Amniotic epithelial cell (primary cell): ENCODE results near the gene ESR2.
A peak's percentile ranks its signal among the peaks of the same experiment; 100 is the strongest.
"Not testable (repeated sequence)": the region's sequence is repeated elsewhere in the genome, so short reads cannot be mapped to it uniquely, and the experiment has no call there.

Experiments
- DNase-seq: peaks from one replicate; pipeline ENCODE4 v3.0.0-alpha.2; 2010; ENCODE audit warnings: low read depth

ESR2 gene

GRCh38 chr14:64293976-64294671 is at the start of gene ESR2:
TSS of gene ESR2 (minus strand) at chr14:64294371. CDS start at chr14:64282985, 11,386 bp downstream.
- peak; percentile 43 for DNase-seq

GRCh38 chr14:64340560-64341196 is 46.5 kb upstream of the ESR2 start:
- no peak for DNase-seq

DNA sequence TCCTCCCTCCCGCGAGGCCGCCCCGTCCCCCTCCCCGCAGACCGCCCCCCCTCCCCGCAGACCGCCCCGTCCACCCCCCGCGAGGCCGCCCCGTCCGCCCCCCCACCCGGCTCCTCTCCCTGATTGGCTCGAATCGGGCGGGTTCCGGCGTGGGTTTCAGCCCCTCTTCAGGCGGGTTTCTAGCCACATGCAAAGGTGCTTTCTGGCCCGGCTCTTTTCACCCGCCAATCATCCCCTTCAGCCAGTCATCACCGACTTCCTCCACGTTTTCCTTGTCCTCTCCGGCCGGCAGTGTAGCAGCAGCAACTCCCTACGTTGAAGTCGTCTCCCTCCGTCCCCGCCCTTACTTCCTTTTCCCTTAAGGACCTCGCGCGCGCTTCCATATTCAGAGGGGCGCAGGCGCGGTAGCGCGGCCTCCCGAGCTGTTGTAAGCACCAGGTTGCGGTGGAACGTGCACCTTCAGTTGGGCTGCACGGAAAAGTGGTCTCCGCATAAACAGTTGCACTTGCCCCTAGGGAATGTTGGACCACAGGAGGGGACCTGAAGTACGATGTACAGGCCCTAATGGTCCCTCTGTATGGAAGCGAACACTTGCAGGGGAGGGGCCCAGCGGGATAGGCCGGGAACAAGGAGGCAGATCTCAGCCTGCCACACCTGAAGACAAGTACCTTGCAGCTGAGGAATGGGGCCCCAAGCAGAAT is 44.6 kb upstream of the ESR2 start:
- DNase-seq, result peak; percentile 99

DNA sequence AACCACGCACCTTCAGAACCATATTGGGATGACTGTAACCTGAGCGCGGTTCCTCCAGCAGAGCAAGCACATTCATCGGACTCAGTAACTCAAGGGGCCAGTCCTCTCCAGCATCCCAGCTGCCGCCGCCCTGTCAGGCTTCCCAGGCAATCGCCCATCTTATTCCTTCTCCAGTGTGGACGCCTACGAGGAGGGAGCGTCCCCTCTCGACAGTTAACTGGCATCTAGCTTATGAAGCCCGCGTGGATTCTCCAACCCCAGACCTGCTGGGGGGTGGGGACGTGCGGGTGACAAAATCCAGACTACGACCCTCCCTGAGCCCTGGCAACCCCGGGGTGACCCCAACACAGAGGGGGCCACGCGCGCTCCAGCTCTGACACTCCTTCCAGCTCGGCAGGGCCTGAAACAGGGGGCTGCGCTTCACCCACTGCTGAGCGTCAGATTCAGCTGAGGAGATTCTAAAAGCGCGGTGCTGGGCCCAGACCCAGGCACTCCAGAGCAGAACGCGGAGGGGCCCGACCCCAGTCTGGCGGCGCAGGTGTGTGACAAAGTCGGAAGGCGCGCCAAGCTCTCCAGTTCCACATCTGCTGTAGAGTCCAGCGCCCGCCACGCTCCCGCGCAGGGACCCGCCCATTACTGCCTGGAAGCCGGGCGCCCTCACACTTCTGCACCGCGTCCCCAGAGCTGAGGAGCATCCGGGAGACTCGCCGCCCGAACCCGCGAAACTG is 43.9 kb upstream of the ESR2 start:
- DNase-seq, result peak; percentile 54

- DNase-seq, result no peak
Measured at GRCh38 chr14:64329149-64329548, 35.0 kb upstream of the ESR2 start.

- DNase-seq, result no peak
Measured at GRCh38 chr14:64326502-64326901, 32.3 kb upstream of the ESR2 start.

DNA sequence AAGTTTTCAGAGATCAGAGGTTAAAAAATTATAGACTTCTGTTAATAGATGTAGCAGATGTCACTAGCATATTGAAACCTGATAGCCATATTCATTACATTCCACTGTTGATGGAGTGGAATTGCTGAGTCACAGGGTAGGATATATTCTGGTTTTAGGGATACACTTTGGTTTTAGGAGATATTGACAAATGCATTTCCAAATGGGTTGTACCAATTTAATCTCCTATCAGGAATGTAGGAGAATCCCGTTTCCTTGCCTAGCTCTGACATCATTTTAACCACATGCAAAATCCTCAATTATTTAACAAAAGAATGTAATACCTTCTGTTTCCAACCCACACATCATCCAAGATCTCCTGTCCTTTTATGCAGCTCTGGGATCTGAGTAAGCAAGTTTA is 30.7 kb upstream of the ESR2 start:
- DNase-seq, result peak; percentile 31

- no peak for DNase-seq
Measured at GRCh38 chr14:64324461-64324860, 30.3 kb upstream of the ESR2 start.

GRCh38 chr14:64320362-64320761 is 26.2 kb upstream of the ESR2 start:
- not testable (repeated sequence) for DNase-seq

- DNase-seq, result not testable (repeated sequence)
Measured at GRCh38 chr14:64318695-64319094, 24.5 kb upstream of the ESR2 start.

GRCh38 chr14:64303471-64303917 is 9.3 kb upstream of the ESR2 start:
- peak; percentile 59 for DNase-seq

DNA sequence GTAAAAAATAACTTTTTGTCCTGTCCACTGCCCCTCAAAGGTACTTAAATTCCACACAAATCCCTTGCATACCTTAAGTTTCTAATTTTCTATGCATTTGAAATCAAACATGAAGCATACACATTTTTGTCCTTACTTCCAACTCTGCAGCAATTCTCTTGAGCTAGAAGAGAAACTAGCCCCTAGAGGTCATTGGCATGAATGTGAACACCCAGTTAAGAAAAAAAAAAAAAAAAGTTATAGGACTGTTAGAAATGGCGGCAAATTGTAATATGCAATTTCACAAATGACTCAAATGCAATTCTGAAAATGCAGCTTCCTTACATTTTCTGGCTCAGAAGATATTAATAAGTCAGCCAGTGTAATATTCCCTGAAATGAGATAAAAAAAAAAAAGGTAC is 4.6 kb upstream of the ESR2 start:
- no peak for DNase-seq

DNA sequence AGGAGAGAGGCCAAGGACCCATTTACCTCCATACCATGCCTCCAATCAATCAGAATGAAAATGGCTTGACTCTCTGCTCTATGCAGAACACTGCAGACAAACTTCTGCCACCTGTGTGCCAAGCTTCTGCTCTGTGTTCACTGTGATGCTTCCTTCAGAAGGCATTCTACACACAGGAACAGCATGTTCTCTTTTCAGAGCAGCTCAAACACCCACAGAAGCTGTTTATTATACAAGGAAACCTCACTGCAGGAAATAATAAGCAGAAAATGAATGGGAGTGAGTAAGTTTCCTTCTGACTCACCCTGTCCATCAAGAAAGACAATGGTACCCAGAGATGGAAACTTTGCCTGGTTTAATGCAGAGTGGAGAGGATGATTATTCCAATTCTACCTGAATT is 2.4 kb upstream of the ESR2 start:
- peak; percentile 83 for DNase-seq

DNA sequence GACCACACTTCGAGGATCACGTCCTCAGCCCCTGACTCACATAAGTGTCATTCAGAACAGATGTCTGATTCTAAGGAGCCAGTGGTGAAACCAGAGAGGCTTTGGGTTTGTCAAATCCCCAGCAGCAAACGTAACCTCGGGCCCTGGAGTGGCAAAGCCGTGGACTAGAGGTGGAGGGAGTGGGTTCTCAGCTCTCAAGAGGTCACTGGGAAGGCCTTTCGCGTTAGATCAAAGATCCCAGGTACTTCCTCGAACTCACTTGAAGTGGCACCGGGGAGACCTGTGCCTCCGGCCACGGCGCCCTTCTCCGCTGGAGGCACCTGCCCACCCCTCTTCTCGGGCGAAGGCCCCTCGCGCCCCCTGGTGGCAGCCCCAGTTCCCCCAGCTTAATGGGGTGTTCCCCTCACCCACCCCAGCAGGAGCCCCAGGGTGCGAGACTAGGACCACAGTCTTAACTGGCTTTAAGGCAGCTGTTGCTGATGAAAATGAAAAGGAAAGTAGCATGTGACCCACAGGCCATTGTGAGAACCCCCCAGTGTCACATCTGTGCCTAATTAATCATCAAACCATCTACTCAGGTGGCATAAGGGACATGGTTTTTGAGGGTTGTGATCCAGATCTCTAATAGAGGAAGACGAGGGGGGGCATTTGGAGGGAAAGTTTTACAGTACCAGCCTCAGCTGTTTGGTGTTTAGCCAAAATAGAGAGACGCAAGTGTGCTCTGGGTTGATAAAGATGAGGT is 672 bp upstream of the ESR2 start:
- DNase-seq, result peak; percentile 53

GRCh38 chr14:64292197-64292596 is 2.0 kb downstream of the ESR2 start:
- DNase-seq, result no peak

- DNase-seq, result no peak
Measured at GRCh38 chr14:64289571-64289970, 4.6 kb downstream of the ESR2 start.

DNA sequence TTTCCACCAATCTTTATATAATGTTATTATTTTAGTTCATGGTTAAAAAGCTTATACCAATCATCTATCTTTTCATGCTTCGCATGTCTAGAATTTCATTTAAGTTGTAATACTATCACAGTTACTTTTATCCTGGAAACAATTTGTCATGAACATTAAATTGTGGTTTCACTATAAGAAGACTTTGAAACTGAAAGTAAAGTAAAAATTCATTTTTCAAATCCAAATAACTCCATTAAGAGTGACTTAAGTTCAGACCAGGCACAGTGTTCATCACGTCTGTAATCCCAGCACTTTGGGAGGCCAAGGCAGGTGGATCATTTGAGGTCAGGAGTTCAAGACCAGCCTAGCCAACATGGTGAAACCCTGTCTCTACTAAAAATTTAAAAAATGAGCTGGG is 12.4 kb downstream of the ESR2 start:
- no peak for DNase-seq

DNA sequence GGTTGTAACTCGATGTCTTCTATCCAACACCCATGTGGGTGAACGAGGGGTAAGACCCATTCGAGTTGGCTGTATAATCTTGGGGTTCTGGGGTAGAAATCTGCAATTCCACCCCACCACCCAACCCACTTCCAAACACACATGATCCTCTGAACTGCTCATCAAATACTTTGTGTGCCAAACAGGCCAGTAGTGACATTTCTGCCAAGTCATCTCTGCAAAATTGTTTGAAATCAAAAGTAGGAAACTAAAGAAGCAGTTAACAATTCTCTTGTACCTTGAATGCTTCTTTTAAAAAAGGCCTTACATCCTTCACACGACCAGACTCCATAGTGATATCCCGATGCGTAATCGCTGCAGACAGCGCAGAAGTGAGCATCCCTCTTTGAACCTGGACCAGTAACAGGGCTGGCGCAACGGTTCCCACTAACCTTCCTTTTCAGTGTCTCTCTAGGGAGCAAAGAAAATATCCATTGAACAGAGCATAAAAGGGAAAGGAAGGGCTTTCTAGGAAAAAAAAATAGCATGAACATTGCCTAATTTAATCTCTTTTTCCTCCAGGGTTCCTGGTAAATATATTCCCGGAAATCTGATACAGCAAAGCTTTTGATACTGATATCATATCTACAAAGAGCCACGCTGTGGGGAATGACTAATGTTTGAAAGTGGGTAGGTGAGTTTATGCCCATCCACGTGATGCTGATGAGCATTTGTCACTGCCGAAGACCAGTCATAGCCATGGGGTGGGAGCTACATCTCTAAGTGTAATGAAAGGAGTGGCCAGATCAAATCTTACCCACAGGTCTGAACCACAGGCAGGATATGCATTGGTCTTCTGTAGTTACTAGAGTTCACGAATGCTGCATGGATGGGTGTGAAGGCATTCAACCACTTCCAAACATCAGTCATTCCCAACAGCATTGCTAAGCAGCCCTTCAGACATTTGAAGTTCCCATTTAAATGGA is 14.2 kb downstream of the ESR2 start:
- peak; percentile 67 for DNase-seq

DNA sequence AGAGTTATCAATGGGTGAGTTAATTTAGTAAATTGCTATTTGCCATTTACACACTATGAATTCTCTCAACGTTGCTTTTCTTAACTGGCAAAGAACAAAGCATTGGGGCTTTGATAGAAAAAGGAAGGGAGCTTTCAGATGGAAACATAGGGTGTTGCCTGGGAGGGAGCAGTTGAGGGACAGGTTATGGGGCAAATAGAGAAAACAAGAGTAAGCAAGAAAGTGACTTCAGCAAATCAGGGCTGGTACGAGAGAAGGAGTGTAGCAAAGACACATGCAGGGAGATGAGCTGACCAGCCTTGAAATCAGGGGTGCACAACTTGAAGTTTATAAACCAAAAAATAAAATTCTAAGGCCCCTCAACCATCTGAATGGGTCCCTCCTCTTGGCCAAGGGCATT is 15.7 kb downstream of the ESR2 start:
- no peak for DNase-seq

GRCh38 chr14:64272019-64272418 is 22.2 kb downstream of the ESR2 start:
- DNase-seq, result no peak

DNA sequence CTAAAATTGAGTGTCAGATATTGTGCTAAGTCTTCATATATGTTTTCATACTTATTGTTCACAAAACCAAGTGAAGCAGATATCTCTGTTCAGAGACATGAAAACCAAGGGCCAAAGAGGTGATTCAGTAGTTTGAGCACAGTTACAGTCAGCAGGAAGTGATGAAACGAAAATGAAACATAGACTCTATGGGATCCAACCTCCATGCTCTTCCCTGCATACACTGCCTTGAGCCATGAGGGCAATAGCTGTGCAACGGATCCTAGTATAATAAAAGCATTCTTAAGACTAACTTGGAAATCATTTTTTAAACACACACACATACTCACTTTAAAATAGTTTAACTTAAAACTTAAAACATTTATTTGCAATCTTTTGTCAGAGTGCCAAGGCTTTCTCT is 27.9 kb downstream of the ESR2 start:
- peak; percentile 57 for DNase-seq
